HL-60 (cell line): ENCODE results near the gene RSU1.

ENCODE experiments used
- DNase-seq, 2 experiments: peaks; one replicate each; pipeline ENCODE4 v3.0.0-alpha.2; 2010 to 2020; ENCODE audit warnings: low read depth in 1 of 2, low spot score in 1 of 2
- H3K27ac ChIP-seq: fragments of 250-450 bp; sonication (Bioruptor Pico); replicated peaks from 2 replicates; pipeline ENCODE4 v1.5.1; 2020; ENCODE audit warnings: mild to moderate bottlenecking, moderate library complexity
- H3K27me3 ChIP-seq: fragments of 250-450 bp; sonication (Bioruptor Pico); 2 replicates; pipeline ENCODE4 v1.5.1; 2021; ENCODE audit warnings: mild to moderate bottlenecking, moderate library complexity; ENCODE audit not compliant: insufficient read depth, poor library complexity, severe bottlenecking
- H3K4me3 ChIP-seq: replicated peaks from 2 replicates; pipeline ENCODE4 v1.5.1; 2011; ENCODE audit warnings: mild to moderate bottlenecking, control low read depth, low read length; ENCODE audit not compliant: insufficient read depth
- CTCF ChIP-seq: IDR thresholded peaks from one replicate; pipeline ENCODE4 v1.5.1; 2011; ENCODE audit warnings: low read length, control low read depth, inconsistent platforms; ENCODE audit not compliant: insufficient read depth
- GABPA ChIP-seq: IDR thresholded peaks from 2 replicates; pipeline ENCODE4 v1.6.1; 2012; ENCODE audit warnings: low read depth
- POLR2AphosphoS5 ChIP-seq: IDR thresholded peaks from 2 replicates; pipeline ENCODE4 v1.6.1; 2012; ENCODE audit warnings: low read depth
- REST ChIP-seq: IDR thresholded peaks from 2 replicates; pipeline ENCODE4 v1.6.1; 2012; ENCODE audit warnings: low read depth; ENCODE audit not compliant: insufficient replicate concordance
- SPI1 ChIP-seq: IDR thresholded peaks from 2 replicates; pipeline ENCODE4 v1.6.1; 2012; ENCODE audit warnings: low read depth, mild to moderate bottlenecking, borderline replicate concordance

Gene RSU1

GRCh38 chr10:16653224-16653623, 164.0 kb downstream of the RSU1 start:
- TF ChIP-seq SPI1 (no peak), REST (no peak), GABPA (no peak), POLR2AphosphoS5 (no peak), CTCF (no peak)
- no peak overlapping the region for H3K4me3 ChIP-seq
- no peak for DNase-seq
- no peak overlapping the region for H3K27ac ChIP-seq
- no peaks in the 10 kb centered on the region for H3K27me3 ChIP-seq

GRCh38 chr10:16652154-16652553, 165.1 kb downstream of the RSU1 start:
- TF ChIP-seq CTCF (no peak), GABPA (no peak), REST (no peak), SPI1 (no peak), POLR2AphosphoS5 (no peak)
- no peak for DNase-seq
- no peak overlapping the region for H3K27ac ChIP-seq

GRCh38 chr10:16649757-16650156, 167.5 kb downstream of the RSU1 start:
- TF ChIP-seq CTCF (no peak), REST (no peak), GABPA (no peak), SPI1 (no peak), POLR2AphosphoS5 (no peak)
- DNase-seq = no peak
- H3K27ac ChIP-seq = no peak overlapping the region
- H3K4me3 ChIP-seq = no peak overlapping the region
- no peaks in the 10 kb centered on the region for H3K27me3 ChIP-seq

More at GRCh38 chr10:16652154-16652553, 165.1 kb downstream of the RSU1 start:
- Histone ChIP-seq H3K27me3 (no peaks in the 10 kb centered on the region), H3K4me3 (no peak overlapping the region)
